GM19452 (cell line): ENCODE measurements around the gene ZNF502.
"Not testable (repeated sequence)": the region's sequence is repeated elsewhere in the genome, so short reads cannot be mapped to it uniquely, and the experiment has no call there.

Source experiments
- ATAC-seq: cut with Tn5 transposase; IDR thresholded peaks from one replicate; pipeline ENCODE4 v1.9.1; 2021; ENCODE audit not compliant: unreplicated experiment

Gene ZNF502

GRCh38 chr3:44712455-44713075 is at the start of gene ZNF502:
Gene ZNF502, plus strand, starts transcription at chr3:44712660. Its CDS starts 7,602 bp downstream, at chr3:44720262.
- ATAC-seq, result no peak

DNA sequence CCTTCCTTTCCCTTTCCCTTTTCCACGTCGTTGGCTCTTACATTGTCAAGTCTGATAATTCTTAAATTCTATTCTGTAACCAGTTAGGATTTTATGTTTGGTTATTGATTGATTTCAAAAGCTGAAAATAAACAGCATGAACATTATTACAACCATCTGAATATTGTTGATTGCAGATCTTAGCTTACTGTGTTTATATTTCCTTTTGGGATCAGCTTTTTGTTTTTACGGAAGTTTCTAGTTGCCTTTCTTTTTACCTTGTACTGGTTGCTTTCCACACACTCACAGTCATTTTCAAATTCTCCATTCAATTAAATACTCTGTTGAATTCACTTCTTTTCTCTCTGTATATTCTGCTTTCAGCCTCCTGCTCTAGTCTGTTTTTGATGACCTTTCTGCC is 47.3 kb upstream of the ZNF502 start:
- ATAC-seq, result no peak

- no peak for ATAC-seq
Measured at GRCh38 chr3:44666346-44666745, 46.1 kb upstream of the ZNF502 start.

- no peak for ATAC-seq
Measured at GRCh38 chr3:44669760-44670159, 42.7 kb upstream of the ZNF502 start.

DNA sequence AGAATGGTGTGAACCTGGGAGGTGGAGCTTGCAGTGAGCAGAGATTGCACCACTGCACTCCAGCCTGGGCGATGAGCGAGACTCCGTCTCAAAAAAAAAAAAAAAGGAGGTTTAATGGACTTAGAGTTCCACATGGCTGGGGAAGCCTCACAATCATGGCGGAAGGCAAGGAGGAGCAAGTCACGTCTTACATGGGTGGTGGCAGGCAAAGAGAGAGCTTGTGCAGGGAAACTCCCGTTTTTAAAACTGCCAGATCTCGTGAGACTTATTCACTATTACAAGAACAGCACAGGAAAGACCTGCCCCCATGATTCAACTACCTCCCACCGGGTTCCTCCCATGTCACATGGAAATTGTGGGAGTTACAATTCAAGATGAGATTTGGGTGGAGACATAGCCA is 39.0 kb upstream of the ZNF502 start:
- ATAC-seq, result not testable (repeated sequence)

DNA sequence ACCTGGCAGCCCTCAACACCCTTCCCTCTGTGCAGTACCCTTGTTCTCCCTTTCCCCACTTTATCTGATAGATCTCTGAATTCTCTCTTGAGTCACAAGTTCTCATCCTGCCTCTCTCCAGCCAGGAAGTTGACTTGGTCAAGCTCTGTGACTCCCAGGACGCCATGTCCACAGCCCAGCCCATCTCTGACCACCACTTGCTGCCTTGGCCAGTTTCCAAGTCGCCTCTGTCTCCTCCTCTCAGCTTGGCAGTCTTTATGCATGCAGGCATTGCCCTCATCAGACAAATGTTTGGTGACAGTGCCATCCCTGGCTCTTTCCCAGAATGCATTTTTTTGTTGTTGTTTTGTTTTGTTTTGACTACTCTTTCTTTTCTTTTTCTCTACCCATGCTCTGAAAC is 38.2 kb upstream of the ZNF502 start:
- no peak for ATAC-seq

DNA sequence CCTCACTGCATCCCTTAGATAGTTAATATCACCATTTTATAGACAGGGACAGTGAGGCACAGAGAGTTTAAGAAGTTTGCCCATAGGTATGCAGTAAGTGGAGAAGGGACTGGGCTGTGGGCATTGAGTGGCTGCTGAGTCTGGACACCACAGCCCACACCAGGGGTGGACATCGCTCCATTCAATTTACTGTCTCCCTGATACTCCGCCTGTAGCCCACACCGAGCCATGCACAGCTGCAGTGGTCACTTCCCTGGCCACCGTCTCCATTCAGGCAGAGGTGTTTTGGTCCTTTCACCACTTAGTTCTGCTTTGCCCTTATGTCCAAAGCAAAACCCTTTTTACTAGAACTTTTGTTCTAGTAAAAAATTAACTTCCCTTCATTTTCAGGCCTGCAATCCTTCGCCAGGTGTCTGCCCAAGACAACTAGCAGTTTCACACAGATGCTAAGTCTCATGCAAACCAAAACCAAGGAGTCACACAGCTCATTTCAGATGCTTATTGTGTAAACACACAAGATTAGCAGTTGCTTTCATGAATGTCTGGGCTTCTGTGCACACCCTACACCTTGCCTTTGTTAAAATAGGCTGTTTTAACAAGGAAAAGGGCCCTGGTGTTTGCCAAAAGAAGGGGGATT is 33.9 kb upstream of the ZNF502 start:
- ATAC-seq, result no peak

DNA sequence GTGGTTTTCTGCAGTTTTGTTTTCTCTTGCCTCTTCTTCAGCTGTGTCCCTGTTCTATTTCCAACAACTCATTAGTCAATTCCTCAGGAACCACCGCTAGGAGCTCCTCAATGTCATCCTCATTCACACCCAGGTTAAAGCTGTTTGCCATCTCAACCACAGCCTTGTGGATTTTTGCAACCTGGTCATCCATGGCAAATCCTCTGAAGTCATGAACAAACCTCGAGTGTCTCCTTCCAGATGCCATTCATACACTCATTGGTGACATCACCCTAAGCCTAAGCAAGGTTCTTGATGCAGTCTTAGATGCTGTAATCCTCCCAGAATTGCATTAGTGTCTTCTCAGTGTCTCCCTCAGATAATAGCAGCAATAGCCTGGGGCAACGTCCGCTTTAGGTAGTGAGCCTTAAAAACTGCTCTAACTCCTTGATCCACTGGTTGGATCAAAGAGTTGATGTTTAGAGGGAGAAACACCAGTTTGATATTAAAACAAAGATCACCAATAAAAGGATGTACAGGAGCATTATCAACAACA is 31.5 kb upstream of the ZNF502 start:
- no peak for ATAC-seq

DNA sequence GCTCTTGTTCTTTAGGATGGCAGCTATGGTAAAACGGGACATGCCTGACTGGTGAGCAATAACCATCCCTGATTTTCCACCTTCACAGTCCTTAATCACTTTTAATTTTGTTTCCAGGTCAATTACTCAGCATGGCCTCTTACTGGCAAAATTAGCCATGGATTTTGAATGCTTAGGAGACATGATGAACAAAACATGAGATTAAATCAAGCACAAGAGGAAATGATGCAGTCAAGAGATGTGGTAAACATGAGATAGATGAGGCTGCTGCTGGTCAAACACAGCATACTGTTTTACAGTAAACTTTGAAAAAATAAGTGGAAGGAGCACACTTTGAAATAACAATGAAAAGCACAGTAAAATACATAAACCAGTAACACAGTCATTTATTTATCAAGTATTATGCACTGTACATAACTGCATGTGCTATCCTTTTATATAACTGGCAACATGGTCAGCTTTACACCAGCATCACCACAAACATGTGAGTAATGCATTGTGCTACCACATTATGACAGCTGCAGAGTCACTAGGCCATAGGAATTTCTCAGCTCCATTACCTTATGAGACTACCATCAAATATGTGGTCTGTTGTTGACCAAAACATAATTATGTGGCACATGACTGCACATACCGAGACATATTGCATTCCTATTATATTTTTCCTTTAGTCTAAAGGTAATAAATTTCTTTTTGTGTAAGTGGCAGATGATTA is 30.1 kb upstream of the ZNF502 start:
- no peak for ATAC-seq

- peak; percentile 76 for ATAC-seq
Measured at GRCh38 chr3:44685128-44685800, 27.2 kb upstream of the ZNF502 start.

GRCh38 chr3:44687898-44688297 is 24.6 kb upstream of the ZNF502 start:
- no peak for ATAC-seq

DNA sequence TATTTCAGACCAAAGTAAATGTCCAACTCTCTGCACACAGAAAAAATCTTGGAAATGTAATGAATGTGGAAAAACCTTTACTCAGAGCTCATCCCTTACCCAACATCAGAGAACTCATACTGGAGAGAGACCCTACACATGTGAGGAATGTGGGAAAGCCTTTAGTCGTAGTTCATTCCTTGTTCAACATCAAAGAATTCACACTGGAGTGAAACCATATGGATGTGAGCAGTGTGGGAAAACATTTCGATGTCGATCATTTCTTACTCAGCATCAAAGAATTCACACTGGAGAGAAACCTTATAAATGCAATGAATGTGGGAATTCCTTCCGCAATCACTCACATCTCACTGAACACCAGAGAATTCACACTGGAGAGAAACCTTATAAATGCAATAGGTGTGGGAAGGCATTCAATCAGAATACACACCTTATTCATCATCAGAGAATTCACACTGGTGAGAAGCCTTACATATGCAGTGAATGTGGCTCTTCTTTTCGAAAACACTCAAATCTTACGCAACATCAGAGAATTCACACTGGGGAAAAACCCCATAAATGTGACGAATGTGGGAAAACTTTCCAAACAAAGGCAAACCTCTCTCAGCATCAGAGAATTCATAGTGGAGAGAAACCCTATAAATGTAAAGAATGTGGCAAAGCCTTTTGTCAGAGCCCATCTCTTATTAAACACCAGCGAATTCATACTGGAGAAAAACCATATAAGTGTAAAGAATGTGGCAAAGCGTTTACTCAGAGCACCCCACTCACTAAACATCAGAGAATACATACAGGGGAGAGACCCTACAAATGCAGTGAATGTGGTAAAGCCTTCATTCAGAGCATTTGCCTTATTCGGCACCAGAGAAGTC is 9.0 kb downstream of the ZNF502 start:
- no peak for ATAC-seq

DNA sequence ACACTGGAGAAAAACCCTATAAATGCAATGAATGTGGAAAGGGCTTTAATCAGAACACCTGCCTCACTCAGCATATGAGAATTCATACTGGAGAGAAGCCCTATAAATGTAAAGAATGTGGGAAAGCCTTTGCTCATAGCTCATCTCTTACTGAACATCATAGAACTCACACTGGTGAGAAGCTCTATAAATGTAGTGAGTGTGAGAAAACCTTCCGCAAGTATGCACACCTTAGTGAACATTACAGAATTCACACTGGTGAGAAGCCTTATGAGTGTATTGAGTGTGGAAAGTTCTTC is 9.6 kb downstream of the ZNF502 start:
- no peak for ATAC-seq

GRCh38 chr3:44729384-44729910 is 17.0 kb downstream of the ZNF502 start, which contains the start of gene ZNF501:
Gene ZNF501, plus strand, starts transcription at chr3:44729635. Its CDS starts 4,787 bp downstream, at chr3:44734422.
- ATAC-seq, result peak; percentile 78

DNA sequence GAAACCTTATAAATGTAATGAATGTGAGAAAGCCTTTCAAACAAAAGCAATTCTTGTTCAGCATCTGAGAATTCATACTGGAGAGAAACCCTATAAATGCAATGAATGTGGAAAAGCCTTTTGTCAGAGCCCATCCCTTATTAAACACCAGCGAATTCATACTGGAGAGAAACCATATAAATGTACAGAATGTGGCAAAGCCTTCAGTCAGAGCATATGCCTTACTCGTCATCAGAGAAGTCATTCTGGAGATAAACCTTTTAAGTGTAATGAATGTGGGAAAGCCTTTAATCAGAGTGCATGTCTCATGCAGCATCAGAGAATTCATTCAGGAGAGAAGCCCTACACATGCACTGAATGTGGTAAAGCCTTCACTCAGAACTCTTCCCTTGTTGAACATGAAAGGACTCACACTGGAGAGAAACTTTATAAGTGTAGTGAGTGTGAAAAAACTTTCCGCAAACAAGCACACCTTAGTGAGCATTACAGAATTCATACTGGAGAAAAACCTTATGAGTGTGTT is 22.2 kb downstream of the ZNF502 start:
- no peak for ATAC-seq

DNA sequence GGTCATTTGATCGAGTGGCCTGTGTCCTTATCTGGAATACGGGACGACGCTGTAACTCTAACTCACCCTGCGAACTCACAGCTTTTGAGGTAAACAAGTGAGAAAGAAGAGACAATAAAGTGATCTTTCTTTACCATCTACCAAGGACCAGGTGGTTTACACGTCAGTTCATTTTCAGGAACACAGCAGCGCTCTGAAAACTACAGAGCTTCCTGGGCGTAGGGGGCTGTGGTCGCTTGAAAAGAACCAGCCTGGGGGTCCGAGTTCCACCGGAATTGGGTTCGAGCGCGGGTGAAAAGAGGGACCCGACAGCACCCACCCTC is 48.6 kb downstream of the ZNF502 start:
- ATAC-seq, result peak; percentile 6

- peak; percentile 95 for ATAC-seq
Measured at GRCh38 chr3:44761424-44762169, 49.1 kb downstream of the ZNF502 start, which contains the start of the genes KIAA1143 and KIF15. Gene KIAA1143, minus strand, starts transcription at chr3:44761619. Its CDS starts 17 bp downstream, at chr3:44761602. Gene KIF15, plus strand, starts transcription at chr3:44761794. Its CDS starts 72 bp downstream, at chr3:44761866.

DNA sequence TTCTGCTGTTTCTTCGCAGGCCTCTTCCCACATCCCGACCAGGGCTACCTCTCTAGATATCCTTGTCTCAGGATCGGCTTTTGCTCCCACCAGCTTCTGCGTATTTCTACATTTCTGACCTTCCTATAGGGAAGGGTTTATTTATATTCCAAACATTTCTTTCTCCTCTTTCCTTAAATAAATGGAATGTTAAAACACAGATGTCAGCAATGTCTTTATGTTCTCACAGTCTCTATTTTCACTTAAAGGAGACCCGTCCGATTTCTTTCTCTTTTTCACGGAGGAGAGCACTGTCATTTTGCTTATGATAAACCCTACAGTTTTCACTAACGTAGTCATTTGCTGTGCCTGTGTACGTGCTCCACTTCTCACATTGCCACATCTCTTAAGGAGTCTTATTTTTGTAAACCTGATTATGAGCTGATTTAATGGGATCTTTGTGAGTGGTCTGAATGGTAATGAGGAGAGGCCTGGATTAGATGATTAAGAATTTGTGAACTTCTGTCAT is 49.8 kb downstream of the ZNF502 start:
- ATAC-seq, result no peak

DNA sequence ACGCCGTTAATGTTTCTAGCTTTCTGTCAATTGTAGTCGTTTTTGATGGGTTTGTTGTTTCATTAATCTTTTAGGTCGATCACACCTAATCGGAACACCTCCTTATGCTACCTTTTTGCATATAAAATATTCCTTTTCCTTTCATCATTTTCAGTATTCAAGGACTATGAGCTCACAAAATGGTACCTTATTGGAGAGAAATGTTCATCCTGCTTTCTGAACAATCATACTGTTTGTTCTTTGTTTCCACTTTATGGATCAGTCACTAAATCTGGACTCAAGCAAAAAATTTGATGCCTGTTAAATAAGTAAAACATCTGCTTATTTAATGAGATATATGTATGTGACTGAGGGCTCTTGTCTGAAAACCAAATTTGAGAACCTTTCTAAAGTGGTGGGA is 50.2 kb downstream of the ZNF502 start:
- no peak for ATAC-seq
